KMS-11 (cell line): ENCODE data around the gene CAMKMT.

Source experiments
- H2AFZ ChIP-seq: fragments of 200-600 bp; sonication (generic); 2 replicates; pipeline ENCODE4 v1.6.1; 2016; ENCODE audit warnings: antibody characterized with exemption, mixed run types, low read depth
- H3K27ac ChIP-seq: fragments of 200-600 bp; sonication (generic); 2 replicates; pipeline ENCODE4 v1.6.1; 2016; ENCODE audit warnings: mild to moderate bottlenecking, mixed run types
- H3K27me3 ChIP-seq: fragments of 200-600 bp; sonication (generic); 2 replicates; pipeline ENCODE4 v1.6.1; 2017; ENCODE audit warnings: mild to moderate bottlenecking, low read depth, mixed run types, moderate library complexity; ENCODE audit not compliant: insufficient read depth
- H3K36me3 ChIP-seq: fragments of 200-600 bp; sonication (generic); 2 replicates; pipeline ENCODE4 v1.6.1; 2017; ENCODE audit warnings: mild to moderate bottlenecking, mixed run types; ENCODE audit not compliant: insufficient read depth
- H3K4me1 ChIP-seq: fragments of 200-600 bp; sonication (generic); 2 replicates; pipeline ENCODE4 v1.6.1; 2016; ENCODE audit warnings: mild to moderate bottlenecking, low read depth, mixed run types; ENCODE audit not compliant: poor library complexity, severe bottlenecking
- H3K4me2 ChIP-seq: fragments of 200-600 bp; sonication (generic); 2 replicates; pipeline ENCODE4 v1.7.0; 2016; ENCODE audit warnings: mild to moderate bottlenecking, mixed run types
- H3K4me3 ChIP-seq: fragments of 200-600 bp; sonication (generic); IDR thresholded peaks from 2 replicates; pipeline ENCODE4 v1.6.1; 2017; ENCODE audit warnings: low read depth, low read length, mixed read lengths; ENCODE audit not compliant: insufficient read depth
- H3K79me2 ChIP-seq: fragments of 200-600 bp; sonication (generic); 2 replicates; pipeline ENCODE4 v1.6.1; 2016; ENCODE audit warnings: low read depth, mixed run types; ENCODE audit not compliant: insufficient read depth
- H3K9ac ChIP-seq: fragments of 200-600 bp; sonication (generic); 2 replicates; pipeline ENCODE4 v1.6.1; 2016; ENCODE audit warnings: mild to moderate bottlenecking, mixed run types
- H4K20me1 ChIP-seq: fragments of 200-600 bp; sonication (generic); 2 replicates; pipeline ENCODE4 v1.6.1; 2016; ENCODE audit warnings: mild to moderate bottlenecking, mixed run types; ENCODE audit not compliant: insufficient read depth
- CTCF ChIP-seq: fragments of 200-600 bp; sonication (generic); conservative IDR thresholded peaks from 2 replicates; pipeline ENCODE4 v1.6.1; 2017; ENCODE audit warnings: low read depth, mild to moderate bottlenecking, antibody characterized with exemption, low read length, moderate library complexity, mixed read lengths

CAMKMT gene

GRCh38 chr2:44450082-44450481 is 88.3 kb downstream of the CAMKMT start:
- H3K4me1 ChIP-seq = no peaks in the 10 kb centered on the region
- no peaks in the 10 kb centered on the region for H4K20me1 ChIP-seq
- H3K79me2 ChIP-seq = no peaks in the 10 kb centered on the region
- no peaks in the 10 kb centered on the region for H3K27me3 ChIP-seq
- H2AFZ ChIP-seq = no peak overlapping the region
- H3K4me3 ChIP-seq = no peak overlapping the region
- no peaks in the 10 kb centered on the region for H3K36me3 ChIP-seq
- H3K4me2 ChIP-seq = no peak overlapping the region
- no peak for TF ChIP-seq CTCF
- H3K9ac ChIP-seq = no peak overlapping the region
- no peak overlapping the region for H3K27ac ChIP-seq

GRCh38 chr2:44450806-44451205 is 89.1 kb downstream of the CAMKMT start:
- H2AFZ ChIP-seq = no peak overlapping the region
- no peak overlapping the region for H3K27ac ChIP-seq
- H3K36me3 ChIP-seq = no peaks in the 10 kb centered on the region
- H3K79me2 ChIP-seq = no peaks in the 10 kb centered on the region
- no peak overlapping the region for H3K9ac ChIP-seq
- no peaks in the 10 kb centered on the region for H3K4me1 ChIP-seq
- H3K27me3 ChIP-seq = no peaks in the 10 kb centered on the region
- no peak overlapping the region for H3K4me3 ChIP-seq
- H3K4me2 ChIP-seq = no peak overlapping the region
- no peak for TF ChIP-seq CTCF
- H4K20me1 ChIP-seq = no peaks in the 10 kb centered on the region

- no peak overlapping the region for H2AFZ ChIP-seq
Measured at GRCh38 chr2:44452069-44452583, 90.4 kb downstream of the CAMKMT start.

GRCh38 chr2:44453259-44453658 is 91.5 kb downstream of the CAMKMT start:
- Histone ChIP-seq H3K27ac (no peak overlapping the region), H3K4me2 (no peak overlapping the region), H4K20me1 (no peaks in the 10 kb centered on the region), H3K36me3 (no peaks in the 10 kb centered on the region), H3K4me1 (no peaks in the 10 kb centered on the region), H3K27me3 (no peaks in the 10 kb centered on the region), H3K79me2 (no peaks in the 10 kb centered on the region), H3K9ac (no peak overlapping the region), H3K4me3 (no peak overlapping the region), H2AFZ (no peak overlapping the region)
- TF ChIP-seq CTCF = no peak

More at GRCh38 chr2:44452069-44452583, 90.4 kb downstream of the CAMKMT start:
- Histone ChIP-seq H3K36me3 (no peaks in the 10 kb centered on the region), H3K4me3 (no peak overlapping the region), H3K27ac (no peak overlapping the region), H4K20me1 (no peaks in the 10 kb centered on the region), H3K9ac (no peak overlapping the region), H3K4me2 (no peak overlapping the region), H3K4me1 (no peaks in the 10 kb centered on the region), H3K79me2 (no peaks in the 10 kb centered on the region), H3K27me3 (no peaks in the 10 kb centered on the region)
- TF ChIP-seq CTCF = no peak
